ENCODE results near the gene TLE2.

DNA sequence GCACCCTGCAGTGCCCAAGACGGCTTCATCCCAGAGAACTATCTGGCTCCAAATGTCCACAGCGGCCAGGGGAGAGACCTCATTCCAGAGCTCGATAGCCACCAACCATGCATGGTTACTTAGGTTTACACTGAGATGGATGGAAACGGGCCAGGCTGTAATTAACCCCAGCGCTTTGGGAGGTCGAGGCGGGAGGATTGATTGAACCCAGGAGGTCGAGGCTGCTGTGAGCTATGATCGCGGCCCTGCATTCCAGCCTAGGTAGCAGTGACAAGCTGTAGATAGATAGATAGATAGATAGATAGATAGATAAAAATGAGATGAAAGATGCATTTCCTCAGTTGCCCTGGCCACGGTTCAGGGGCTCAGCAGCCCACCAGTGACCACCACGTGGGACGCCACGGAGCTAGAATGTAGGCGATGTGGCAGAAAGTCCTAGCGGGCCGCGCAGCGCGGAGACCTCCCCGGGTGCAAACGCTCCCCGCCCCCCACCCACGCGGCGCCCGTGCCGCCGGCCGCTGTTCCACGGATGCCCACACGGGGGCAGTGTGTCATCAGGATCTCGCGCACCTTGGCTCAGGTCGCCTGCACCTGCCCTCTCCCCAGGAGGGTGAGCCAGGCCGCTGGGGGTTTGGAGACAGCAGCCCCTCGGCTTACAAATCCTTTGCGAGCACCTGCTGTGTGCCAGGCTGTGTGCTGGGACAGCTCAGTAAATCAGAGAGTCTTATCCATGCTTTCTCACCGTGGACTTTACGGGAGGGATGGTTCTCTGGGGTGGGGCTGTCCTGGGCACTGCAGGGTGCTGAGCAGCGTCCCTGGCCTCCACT lies 46.7 kb upstream of the TLE2 start:
- TF ChIP-seq POLR2AphosphoS5 (IDR thresholded peaks at IDR 0.05) (peak; percentile 37 to 64 (median 47)), CTCF (IDR thresholded peaks at IDR 0.05 in 8 of 11, conservative IDR thresholded peaks at IDR 0.05 in 3 of 11) (peak; percentile 86 to 98 (median 96))

Measured in spleen (tissue), 7 donors.